HG03565 (cell line): ENCODE measurements around the gene DAB2.

Experiments
- ATAC-seq: cut with Tn5 transposase; IDR thresholded peaks from one replicate; pipeline ENCODE4 v1.9.1; 2021; ENCODE audit warnings: mild to moderate bottlenecking, moderate library complexity; ENCODE audit not compliant: unreplicated experiment

The DAB2 gene

DNA sequence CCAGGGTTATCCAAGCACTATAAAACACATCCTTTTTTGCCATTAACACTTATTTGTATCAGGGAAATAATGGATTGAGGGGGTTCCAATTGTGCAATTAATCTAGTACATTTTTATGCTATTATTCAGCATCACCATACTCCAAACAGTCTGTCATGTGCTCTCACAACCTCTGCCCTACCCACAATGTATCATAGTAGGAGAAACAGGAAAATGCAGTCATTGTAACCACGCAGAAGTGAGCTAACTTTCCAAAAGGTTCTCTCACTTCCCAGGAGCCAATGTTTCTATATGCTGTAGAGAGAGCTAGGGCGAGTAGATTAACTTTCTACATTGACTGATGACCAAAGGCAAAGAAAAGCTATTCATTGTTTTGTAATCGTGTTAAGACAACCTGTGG is 29.8 kb downstream of the DAB2 start:
- ATAC-seq, result no peak

- no peak for ATAC-seq
Observed at GRCh38 chr5:39390945-39391344, 33.8 kb downstream of the DAB2 start.

GRCh38 chr5:39387293-39387692 is 37.5 kb downstream of the DAB2 start:
- no peak for ATAC-seq

- ATAC-seq, result no peak
Observed at GRCh38 chr5:39384271-39384670, 40.5 kb downstream of the DAB2 start.

DNA sequence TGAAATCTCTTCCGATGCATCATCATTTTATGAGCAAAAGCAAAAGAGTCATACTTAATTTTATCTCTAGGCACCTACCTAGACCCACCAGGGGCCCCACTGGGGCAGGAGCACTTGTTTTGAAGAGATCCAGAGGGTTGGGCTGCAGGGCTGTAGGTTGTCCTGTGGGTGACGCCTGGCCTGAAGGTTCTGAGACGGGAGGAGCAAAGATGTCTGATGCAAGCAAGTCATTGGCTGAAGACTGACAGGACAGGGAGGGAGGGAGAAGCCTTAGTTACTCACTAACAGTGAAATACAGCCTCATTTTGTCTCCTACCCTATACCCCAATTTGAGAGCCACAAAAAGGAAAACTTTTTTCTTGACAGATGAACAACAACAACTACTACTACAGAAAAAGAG is 43.4 kb downstream of the DAB2 start:
- ATAC-seq, result no peak

DNA sequence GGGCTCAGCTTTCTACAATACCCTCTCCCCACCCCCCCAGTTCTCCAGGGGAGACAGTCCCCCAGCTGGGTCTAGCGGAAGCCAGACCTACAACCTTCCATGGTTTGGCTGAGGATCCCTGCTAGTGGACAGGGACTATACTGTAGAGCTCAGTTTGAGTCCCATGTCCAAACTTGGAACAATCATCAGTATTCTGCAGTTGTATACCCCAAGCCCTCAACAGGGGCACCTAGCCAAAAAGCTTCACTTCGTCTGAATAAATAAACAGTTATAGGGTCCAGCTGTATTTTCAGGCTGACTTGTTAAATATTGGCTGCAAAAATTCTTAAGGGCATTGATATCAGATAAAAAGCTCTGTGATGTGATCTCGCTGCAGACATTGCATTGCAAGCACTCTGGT is 45.1 kb downstream of the DAB2 start:
- ATAC-seq, result no peak

DNA sequence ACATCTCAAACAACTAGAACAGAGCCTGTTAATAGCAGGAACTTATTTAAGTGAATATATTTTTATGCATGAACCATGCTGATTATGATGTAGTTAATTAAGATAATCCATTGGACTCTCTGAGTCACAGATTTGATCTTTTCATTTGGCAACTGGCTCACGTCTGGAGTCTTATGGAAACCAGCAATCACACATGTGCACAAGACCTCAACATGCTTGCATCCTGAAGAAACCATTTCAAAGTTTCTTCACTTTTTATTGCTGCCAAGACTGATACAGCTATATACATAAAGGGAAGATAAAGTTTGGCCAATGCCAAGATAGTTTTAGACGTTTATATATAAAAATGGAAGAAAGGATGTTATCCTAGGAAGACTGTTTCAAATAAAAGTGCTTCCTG is 47.2 kb downstream of the DAB2 start:
- no peak for ATAC-seq

DNA sequence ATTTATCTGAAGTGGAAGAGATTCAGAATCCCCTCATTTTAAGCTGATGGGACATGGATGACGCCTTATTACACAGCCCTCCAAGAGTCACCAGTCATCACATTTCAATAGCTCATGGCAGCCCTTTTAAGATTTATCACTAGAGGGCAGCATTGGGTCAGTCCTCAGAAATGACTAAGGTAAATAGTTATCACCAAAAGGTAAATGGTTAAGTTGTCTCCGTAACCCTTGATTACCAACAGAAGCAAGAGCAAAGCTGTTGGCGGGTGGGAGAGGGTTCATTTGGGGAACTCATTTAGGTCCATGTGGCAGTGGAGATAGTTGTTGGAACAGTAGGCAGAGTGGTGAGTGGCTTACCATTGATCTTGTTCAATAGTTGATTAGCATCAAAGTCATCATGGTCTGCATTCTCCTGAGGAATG is 48.5 kb downstream of the DAB2 start:
- ATAC-seq, result peak; percentile 70

DNA sequence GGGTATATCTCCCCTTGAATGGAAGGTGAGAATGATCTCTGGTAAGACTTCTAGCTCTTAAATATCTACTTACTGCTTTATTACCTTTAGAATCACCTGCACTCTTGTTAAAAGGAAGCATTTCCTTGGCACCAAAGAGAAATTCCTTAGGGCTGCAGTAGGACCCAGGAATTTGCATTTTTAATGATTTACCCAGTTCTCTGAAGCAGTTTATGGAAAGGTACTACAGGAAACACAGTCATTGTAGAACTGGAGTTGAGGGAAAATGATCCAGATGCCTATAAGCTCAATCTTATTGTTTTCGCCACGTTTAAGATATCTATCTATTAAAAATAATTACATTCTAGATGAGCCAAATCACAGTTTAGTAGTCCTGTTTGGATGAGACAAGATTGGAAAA is 51.0 kb downstream of the DAB2 start:
- no peak for ATAC-seq

- no peak for ATAC-seq
Observed at GRCh38 chr5:39371367-39371635, 53.5 kb downstream of the DAB2 start.

DNA sequence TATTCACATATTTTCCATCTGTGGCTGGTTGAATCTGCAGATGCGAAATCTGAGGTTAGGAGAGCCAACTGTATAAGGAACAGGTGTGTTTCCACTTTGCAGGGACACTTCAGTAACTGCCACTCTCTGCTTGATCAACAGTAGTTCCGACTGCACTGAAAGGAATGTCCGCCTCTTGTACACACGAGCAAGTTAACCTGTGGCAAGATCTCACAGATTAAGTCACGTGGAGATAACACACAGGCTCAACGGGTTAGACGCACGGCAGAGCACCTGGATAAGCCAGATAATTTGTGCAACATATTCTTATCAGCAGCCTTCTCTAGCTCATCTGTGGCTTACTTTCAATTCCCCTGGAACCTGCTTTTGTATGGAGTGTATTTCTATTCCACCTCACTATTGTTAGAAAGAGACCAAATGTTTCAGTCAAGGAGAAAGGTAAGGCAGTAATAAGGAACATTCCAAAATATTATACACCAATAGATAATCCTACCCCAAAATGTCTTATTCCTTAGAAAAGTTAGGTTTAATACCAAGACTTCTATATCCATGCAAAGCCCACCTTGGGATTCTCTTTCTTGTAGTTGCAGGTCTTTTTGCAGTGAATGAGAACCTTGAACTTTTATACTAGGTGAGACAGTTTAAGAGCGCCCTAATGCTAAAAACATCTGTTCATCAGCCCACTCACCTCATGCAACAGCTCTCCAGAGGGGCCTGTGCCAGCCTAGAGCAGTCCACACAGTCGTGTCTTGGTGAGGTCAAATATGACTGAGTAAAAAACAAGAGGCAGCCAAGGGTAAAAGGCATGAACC is 54.0 kb downstream of the DAB2 start:
- ATAC-seq, result no peak

DNA sequence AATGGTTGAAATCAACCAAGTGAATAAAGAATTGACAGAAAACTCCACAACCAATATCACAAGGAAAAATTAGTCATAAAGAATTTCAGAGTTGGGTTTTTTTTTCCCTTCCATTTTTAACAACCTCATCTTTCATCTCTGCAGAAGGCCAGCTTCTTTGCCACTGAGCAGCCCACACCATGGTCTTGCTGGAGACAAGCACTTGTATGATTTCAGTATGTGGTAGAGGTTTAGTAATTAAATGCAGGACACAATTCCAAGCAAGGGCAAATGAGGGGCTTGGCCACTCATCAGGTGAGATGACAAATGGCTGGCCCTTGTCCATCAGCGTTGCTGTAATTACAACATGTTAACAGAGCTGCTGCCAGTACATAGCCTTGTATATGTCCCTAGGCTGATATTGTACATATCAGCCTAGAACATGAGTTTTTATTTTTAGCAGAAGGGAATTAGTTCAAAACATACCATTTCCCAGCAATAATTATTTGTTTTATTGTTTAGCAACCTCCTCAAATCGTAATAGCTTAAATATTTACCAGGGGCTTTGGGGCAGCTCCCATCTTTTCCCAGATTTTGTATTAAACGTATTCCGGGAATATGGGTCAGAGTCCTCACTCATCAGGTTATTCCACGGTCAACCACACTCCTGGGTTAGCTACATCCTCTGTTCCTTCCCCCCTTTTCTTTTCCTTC is 55.5 kb downstream of the DAB2 start:
- no peak for ATAC-seq

GRCh38 chr5:39368116-39368515 is 56.7 kb downstream of the DAB2 start:
- ATAC-seq, result no peak

- ATAC-seq, result no peak
Observed at GRCh38 chr5:39367711-39368110, 57.1 kb downstream of the DAB2 start.

GRCh38 chr5:39364367-39364766 is 60.4 kb downstream of the DAB2 start, which contains the start of gene C9:
C9 (minus strand) TSS chr5:39364495; CDS start chr5:39364464, 31 bp downstream.
- no peak for ATAC-seq

GRCh38 chr5:39363217-39363616 is 61.6 kb downstream of the DAB2 start:
- ATAC-seq, result no peak

GRCh38 chr5:39362646-39363045 is 62.1 kb downstream of the DAB2 start:
- no peak for ATAC-seq

DNA sequence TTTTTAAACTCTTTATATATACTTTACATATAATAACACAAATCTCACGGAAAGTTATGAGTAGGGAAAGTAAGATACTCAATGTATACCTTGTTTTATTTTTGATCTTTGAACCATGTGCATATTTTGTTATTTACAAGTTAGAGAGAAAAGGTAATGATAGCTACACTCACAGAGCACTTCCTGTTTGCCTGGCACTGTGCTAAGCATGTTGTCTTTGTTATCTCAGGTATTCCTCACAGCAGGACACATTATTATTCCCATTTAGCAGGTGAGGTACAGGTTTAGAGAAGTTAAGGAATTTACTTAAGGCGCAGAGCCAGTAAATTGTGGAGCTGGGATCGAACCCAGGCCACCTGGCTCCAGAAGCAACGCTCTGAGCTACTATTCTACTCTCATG is 63.5 kb downstream of the DAB2 start:
- no peak for ATAC-seq

DNA sequence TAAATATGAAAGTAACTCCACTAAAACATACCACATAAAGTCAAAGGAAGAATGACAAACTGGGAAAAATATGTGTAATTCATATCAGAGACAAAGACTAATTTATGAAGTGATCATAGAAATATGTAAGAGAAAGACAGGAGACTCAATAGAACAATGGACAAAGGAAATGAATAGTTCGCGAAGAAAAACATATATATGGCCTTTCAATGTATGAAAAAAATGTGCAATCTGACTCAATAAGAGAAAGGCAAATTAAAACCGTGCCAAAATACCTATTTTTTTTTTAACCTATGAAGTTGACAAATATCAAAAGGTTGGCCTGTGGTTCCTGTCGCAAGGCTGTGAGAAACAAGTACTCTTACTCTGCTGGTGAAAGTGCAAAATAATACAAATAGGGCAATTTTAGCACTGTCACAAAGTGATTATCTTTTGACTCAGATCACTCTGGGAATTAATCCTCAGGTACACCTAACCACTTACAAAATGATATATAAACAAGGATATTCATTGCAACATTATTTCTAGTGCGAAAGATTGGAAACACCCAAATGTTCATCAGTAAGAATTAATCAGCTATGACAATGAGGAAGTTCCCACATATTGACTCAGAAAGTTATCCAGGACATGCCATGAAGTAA is 64.2 kb downstream of the DAB2 start:
- ATAC-seq, result no peak

DNA sequence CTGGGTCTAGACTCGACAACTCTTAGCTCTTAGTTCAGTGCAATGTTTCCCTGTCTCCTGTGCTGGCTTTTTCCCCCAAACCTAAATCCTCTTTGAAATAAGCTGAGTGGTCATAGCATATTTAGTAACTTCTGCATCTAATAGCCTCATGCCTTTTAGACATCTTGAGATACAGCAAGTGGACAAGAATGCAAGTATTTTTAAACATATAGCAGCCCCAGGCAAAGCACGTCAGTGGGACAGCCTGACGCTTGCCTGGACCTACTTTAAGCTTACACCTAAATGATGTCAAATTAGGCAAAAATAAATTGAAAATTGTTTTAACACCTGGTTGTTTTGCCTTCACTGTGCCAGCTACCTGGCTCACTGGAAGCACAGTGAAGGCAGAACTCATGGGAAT is 68.5 kb downstream of the DAB2 start:
- no peak for ATAC-seq

DNA sequence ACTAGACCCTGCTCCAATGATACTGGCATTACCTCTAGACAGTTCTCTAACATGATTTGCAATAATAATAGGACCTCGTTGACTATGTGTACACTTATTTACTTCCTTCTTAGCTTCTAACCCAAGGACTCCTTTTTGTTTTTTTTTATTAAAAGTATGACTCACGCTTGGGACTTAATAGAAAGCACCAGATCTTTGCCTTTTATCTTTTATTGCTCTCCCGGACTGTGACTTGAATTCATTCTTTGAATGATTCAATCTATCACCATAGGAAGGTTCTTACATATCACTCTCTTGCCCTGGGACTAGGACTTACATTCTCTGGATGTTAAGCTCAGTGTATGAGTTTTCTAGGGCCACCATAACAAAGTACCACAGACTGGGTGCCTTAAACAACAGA is 69.5 kb downstream of the DAB2 start:
- no peak for ATAC-seq

- ATAC-seq, result no peak
Observed at GRCh38 chr5:39353717-39354399, 70.9 kb downstream of the DAB2 start.
